Erythroblast (primary cell): Measurements from ENCODE around the gene GPC3.

Source experiments
- GATA1 ChIP-seq: IDR thresholded peaks from 2 replicates; pipeline ENCODE4 v1.6.1; 2011; ENCODE audit warnings: low read depth, mild to moderate bottlenecking, control low read depth, low read length, moderate library complexity
- POLR2A ChIP-seq: IDR thresholded peaks from 2 replicates; pipeline ENCODE4 v1.6.1; 2011; ENCODE audit warnings: mild to moderate bottlenecking, low read length

DNA sequence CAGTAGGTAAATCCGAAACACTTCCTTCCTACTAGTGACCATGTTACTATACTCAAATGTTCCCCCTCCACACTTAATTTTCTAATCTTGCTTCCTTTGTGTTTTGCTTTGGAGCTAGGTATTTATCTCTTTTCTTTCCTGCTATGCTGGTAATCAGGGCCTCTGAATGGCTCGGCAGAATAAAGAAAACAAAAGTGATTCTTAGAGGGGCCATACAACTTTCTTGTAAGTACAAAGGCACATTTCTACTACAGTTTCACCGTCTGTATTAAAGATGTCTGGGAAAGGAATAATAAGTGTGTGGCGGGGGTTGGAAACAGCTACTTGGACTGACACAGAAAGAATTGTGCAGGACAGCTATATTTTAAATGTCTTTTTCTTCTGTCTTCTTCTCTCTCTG, 50.3 kb downstream of the GPC3 start:
- no peak for TF ChIP-seq POLR2A
- TF ChIP-seq GATA1 = no peak
